Endothelial cell of umbilical vein (primary cell): Measurements from ENCODE around the gene DBNL. TPM values are rescaled to one million over a fixed set of nuclear protein-coding genes. Genes with fewer than 3 reads are reported as not detected.

Experiments used
- BruUV-seq: library from RNA; stranded (reverse); fragments of 400-500 nt; replicated peaks from 2 replicates; lab custom pipeline; 2021; lab: Mats Ljungman, UMichigan
- CTCF ChIA-PET: fragments of 300-600, 350-600 bp; sonication (Branson Sonifier 250); formaldehyde crosslinking; loops from one replicate; lab custom pipeline; 2021; ENCODE audit warnings: antibody characterized with exemption, inconsistent platforms; lab: Charles Lee
- POLR2A ChIA-PET: fragments of 300-600, 350-600 bp; sonication (Branson Sonifier 250); formaldehyde crosslinking; loops from one replicate; lab custom pipeline; 2021; ENCODE audit warnings: antibody characterized with exemption, inconsistent platforms; lab: Charles Lee
- DNase-seq: peaks from one replicate; pipeline ENCODE4 v3.0.0-alpha.2; 2011; ENCODE audit warnings: low read depth, low spot score
- FAIRE-seq: peaks from 2 replicates; lab custom pipeline; 2011; peaks lifted over from hg19 to GRCh38; lab: Jason Lieb, UNC
- H2AFZ ChIP-seq: 2 replicates; pipeline ENCODE4 v1.6.0; 2012; ENCODE audit warnings: low read depth, low read length, control low read depth, inconsistent platforms
- H3K27ac ChIP-seq: 2 replicates; pipeline ENCODE4 v1.5.1; 2011; ENCODE audit warnings: low read depth, mild to moderate bottlenecking, control low read depth, low read length, moderate library complexity; ENCODE audit not compliant: insufficient read depth
- H3K27me3 ChIP-seq, 2 experiments: 2 replicates each; pipeline versions ENCODE4 v1.6.0 to v1.6.1; 2011; ENCODE audit warnings: low read length in 2 of 2, mixed read lengths in 1 of 2; ENCODE audit not compliant: control insufficient read depth in 2 of 2, insufficient read depth in 2 of 2
- H3K36me3 ChIP-seq, 2 experiments: 2 replicates in 1 of 2; 3 replicates in 1 of 2; pipeline ENCODE4 v1.5.1; 2011; ENCODE audit warnings: low read length in 2 of 2, mild to moderate bottlenecking in 1 of 2, moderate library complexity in 1 of 2; ENCODE audit not compliant: control insufficient read depth in 2 of 2, insufficient read depth in 2 of 2; ENCODE audit errors: extremely low read depth in 1 of 2
- H3K4me1 ChIP-seq: 3 replicates; pipeline ENCODE4 v1.5.1; 2011; ENCODE audit warnings: mild to moderate bottlenecking, low read length; ENCODE audit not compliant: control insufficient read depth, insufficient read depth; ENCODE audit errors: extremely low read depth
- H3K4me2 ChIP-seq: 2 replicates; pipeline ENCODE4 v1.6.1; 2011; ENCODE audit warnings: low read length, control low read depth, mixed read lengths; ENCODE audit not compliant: insufficient read depth
- H3K4me3 ChIP-seq, 3 experiments: fragments of 200-600 bp in 1 of 3; sonication (generic), shearing (Covaris generic) in 1 of 3; replicated peaks in 1 of 3; 2 replicates each; pipeline ENCODE4 v1.5.1; 2011 to 2016; ENCODE audit warnings: control low read depth in 3 of 3, low read length in 3 of 3, mild to moderate bottlenecking in 2 of 3, inconsistent platforms in 1 of 3, low read depth in 1 of 3, moderate library complexity in 1 of 3; ENCODE audit not compliant: insufficient read depth in 1 of 3
- H3K79me2 ChIP-seq: 2 replicates; pipeline ENCODE4 v1.6.0; 2012; ENCODE audit warnings: low read length, inconsistent platforms; ENCODE audit not compliant: control insufficient read depth, insufficient read depth
- H3K9ac ChIP-seq: replicated peaks from 2 replicates; pipeline ENCODE3; 2011; ENCODE audit warnings: low read length, control low read depth; ENCODE audit not compliant: insufficient read depth; ENCODE audit errors: extremely low read depth
- H3K9me1 ChIP-seq: replicated peaks from 3 replicates; pipeline ENCODE4 v1.6.0; 2011; ENCODE audit warnings: mild to moderate bottlenecking, low read length; ENCODE audit not compliant: control insufficient read depth, insufficient read depth; ENCODE audit errors: extremely low read depth
- H3K9me3 ChIP-seq: replicated peaks from 2 replicates; pipeline ENCODE4 v1.5.1; 2012; ENCODE audit warnings: low read length, inconsistent platforms; ENCODE audit not compliant: control insufficient read depth, insufficient read depth
- H4K20me1 ChIP-seq: replicated peaks from 2 replicates; pipeline ENCODE3; 2011; ENCODE audit warnings: mild to moderate bottlenecking, low read length; ENCODE audit not compliant: control insufficient read depth, insufficient read depth; ENCODE audit errors: extremely low read depth
- EZH2 ChIP-seq: IDR thresholded peaks from 2 replicates; pipeline ENCODE4 v1.6.1; 2012; ENCODE audit warnings: borderline replicate concordance, low read depth, mild to moderate bottlenecking, moderate library complexity, low read length, inconsistent platforms; ENCODE audit not compliant: severe bottlenecking
- MYC ChIP-seq: IDR thresholded peaks from one replicate; pipeline ENCODE4 v1.6.1; 2011; ENCODE audit warnings: mild to moderate bottlenecking, low read depth, low read length
- dilution Hi-C: fragments of 300-500 bp; cut with MboI; formaldehyde crosslinking; loops from one replicate; pipeline ENCODE4 v1.15.0; 2019; ENCODE audit warnings: low sequenced_read_pairs; ENCODE audit not compliant: extremely low pct_ligation_motif_present
- intact Hi-C: fragments of 100-400 bp; cut with micrococcal nuclease; formaldehyde crosslinking; loops from one replicate; pipeline ENCODE4 v1.10.0; 2022
- polyA plus RNA-seq, 4 experiments: library from polyadenylated mRNA; depleted of rRNA in 3 of 4; stranded (reverse) in 3 of 4; unstranded in 1 of 4; fragments of >200 nt; gene quantifications; 2 replicates each; pipeline versions ENCODE4 v1.2.1 to v1.2.3, GENCODE V29; 2011 to 2012; ENCODE audit warnings: missing spikeins in 1 of 4
- total RNA-seq: library from RNA; stranded (reverse); gene quantifications from 2 replicates; pipeline ENCODE4 v1.2.3, GENCODE V29; 2021
- TF ChIP-seq, protein P1 (sequence below), 2 donors: IDR thresholded peaks; 1 replicate in 1 of 2; 2 replicates in 1 of 2; pipeline ENCODE4 v1.5.1; 2011; ENCODE audit warnings: low read length in 2 of 2, mild to moderate bottlenecking in 2 of 2, moderate library complexity in 2 of 2, control low read depth in 1 of 2, inconsistent platforms in 1 of 2, low read depth in 1 of 2; ENCODE audit not compliant: insufficient read depth in 1 of 2; ENCODE audit errors: extremely low read depth in 1 of 2

The DBNL gene
- total and polyA plus RNA-seq, 2 donors (not counting 3 experiments of a cell fraction or from before 2014, with no cell fraction given): 94.0 to 123 TPM

DNA sequence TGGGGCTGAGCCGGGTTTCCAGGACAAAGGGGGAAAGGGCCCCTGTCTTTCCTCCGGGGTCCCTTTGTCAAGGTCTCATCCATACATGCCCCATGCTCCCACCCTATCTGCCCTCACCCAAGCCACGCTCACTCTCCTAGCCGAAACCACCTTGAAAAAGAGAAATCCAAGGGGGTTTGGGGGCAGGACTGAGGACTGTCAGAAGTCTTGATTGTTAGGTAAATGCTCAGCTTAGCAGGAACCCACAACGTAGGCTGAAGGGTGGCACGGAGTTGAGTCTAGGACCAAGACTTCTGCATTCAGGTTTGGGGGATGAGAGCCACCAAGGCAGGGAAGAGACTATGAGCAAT is 21.6 kb downstream of the DBNL start:
- no peak for FAIRE-seq
- no TSS peak for BruUV-seq
- intact Hi-C loops: no loop called here
- no peak overlapping the region for H3K27ac ChIP-seq
- H2AFZ ChIP-seq: no peak overlapping the region
- H3K9me1 ChIP-seq: no peaks in the 10 kb centered on the region
- peaks cover 2 to 13% of the 10 kb centered on the region in 2 experiments for H3K27me3 ChIP-seq
- ChIA-PET CTCF (interaction anchor here (1.0 to 1.6 kb wide), 4 partner anchors 8 to 46 kb away, joined by 3 read pairs; no protein-coding TSS in a partner anchor), POLR2A (no interaction called here)
- dilution Hi-C loops: no loop called here
- H3K4me1 ChIP-seq: no peaks in the 10 kb centered on the region
- no peak overlapping the region for H3K4me3 ChIP-seq
- H3K9ac ChIP-seq: no peak overlapping the region
- H3K9me3 ChIP-seq: no peaks in the 10 kb centered on the region
- no peaks in the 10 kb centered on the region for H3K79me2 ChIP-seq
- H3K36me3 ChIP-seq: peaks cover 0 to 2% of the 10 kb centered on the region in 2 experiments
- H3K4me2 ChIP-seq: no peak overlapping the region
- TF ChIP-seq EZH2 (no peak), MYC (no peak)
- no peaks in the 10 kb centered on the region for H4K20me1 ChIP-seq
- no peak for DNase-seq

DNA sequence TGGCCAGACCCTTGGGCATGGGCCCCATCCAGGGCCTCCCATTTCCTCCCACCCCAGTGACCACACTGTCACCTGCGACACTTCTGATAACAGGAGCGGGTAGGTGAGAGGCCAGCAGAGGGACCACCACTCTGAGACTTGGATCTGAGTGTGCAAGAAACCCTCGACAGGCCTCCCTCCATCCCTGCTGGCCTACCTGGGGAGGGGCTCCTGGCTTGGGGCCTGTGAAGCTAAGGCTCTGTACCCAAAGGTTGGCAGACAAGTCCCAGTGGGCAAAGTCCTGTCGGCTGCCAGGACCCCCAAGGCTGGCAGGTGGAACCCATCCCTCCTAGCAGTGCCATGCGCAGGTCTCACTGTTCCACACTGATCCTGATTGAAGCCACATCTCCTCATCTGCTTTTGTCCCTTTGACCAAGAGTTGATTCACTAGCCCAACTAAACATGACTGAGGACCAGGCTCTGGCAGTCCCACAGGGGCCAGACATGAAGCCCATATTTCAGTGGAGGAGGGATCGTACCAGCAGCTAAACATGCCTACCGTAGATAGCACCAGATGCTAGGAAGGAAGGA is 22.1 kb downstream of the DBNL start:
- Histone ChIP-seq H3K9ac (no peak overlapping the region), H2AFZ (no peak overlapping the region), H3K9me3 (no peaks in the 10 kb centered on the region), H3K27ac (no peak overlapping the region), H3K4me2 (no peak overlapping the region), H3K27me3 (peaks cover 2 to 13% of the 10 kb centered on the region in 2 experiments), H3K36me3 (peaks cover 0 to 2% of the 10 kb centered on the region in 2 experiments), H4K20me1 (no peaks in the 10 kb centered on the region), H3K79me2 (no peaks in the 10 kb centered on the region), H3K9me1 (no peaks in the 10 kb centered on the region), H3K4me1 (no peaks in the 10 kb centered on the region), H3K4me3 (no peak overlapping the region)
- CTCF ChIA-PET: interaction anchor here (1.0 to 2.6 kb wide), 4 partner anchors 17 to 130 kb away, joined by 3 to 7 read pairs (median 3); no protein-coding TSS in a partner anchor
- POLR2A ChIA-PET: no interaction called here
- DNase-seq: no peak
- no peak for FAIRE-seq
- dilution Hi-C loops: no loop called here
- TF ChIP-seq, protein P1, sequence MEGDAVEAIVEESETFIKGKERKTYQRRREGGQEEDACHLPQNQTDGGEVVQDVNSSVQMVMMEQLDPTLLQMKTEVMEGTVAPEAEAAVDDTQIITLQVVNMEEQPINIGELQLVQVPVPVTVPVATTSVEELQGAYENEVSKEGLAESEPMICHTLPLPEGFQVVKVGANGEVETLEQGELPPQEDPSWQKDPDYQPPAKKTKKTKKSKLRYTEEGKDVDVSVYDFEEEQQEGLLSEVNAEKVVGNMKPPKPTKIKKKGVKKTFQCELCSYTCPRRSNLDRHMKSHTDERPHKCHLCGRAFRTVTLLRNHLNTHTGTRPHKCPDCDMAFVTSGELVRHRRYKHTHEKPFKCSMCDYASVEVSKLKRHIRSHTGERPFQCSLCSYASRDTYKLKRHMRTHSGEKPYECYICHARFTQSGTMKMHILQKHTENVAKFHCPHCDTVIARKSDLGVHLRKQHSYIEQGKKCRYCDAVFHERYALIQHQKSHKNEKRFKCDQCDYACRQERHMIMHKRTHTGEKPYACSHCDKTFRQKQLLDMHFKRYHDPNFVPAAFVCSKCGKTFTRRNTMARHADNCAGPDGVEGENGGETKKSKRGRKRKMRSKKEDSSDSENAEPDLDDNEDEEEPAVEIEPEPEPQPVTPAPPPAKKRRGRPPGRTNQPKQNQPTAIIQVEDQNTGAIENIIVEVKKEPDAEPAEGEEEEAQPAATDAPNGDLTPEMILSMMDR (IDR thresholded peaks at IDR 0.05; ENCODE audit: extremely low read depth in 1 of 2, insufficient read depth in 1 of 2, low read depth in 1 of 2, low read length in 2 of 2): no peak
- no TSS peak for BruUV-seq
- intact Hi-C loops: no loop called here
